Stimulated activated CD4-positive, alpha-beta T cell treated with anti-CD3 and anti-CD28 coated beads, TNF-alpha, amount 100 ng/mL, for 1 hour (primary cell): ENCODE data around the gene MPC1L.
A peak's percentile ranks its signal among the peaks of the same experiment; 100 is the strongest.
"Not testable (repeated sequence)": the region's sequence is repeated elsewhere in the genome, so short reads cannot be mapped to it uniquely, and the experiment has no call there.

Experiments
- DNase-seq, 3 donors: peaks; one replicate each; pipeline ENCODE4 v3.0.0-alpha.2; 2020; ENCODE audit warnings: low read depth in 3 of 3, low spot score in 1 of 3

The MPC1L gene

GRCh38 chrX:40623139-40623536 lies at the start of gene MPC1L:
TSS of gene MPC1L (plus strand) at chrX:40623428. CDS start at chrX:40623566, 138 bp downstream.
- DNase-seq, result no peak

- no peak for DNase-seq
Measured at GRCh38 chrX:40573763-40574162, 49.5 kb upstream of the MPC1L start.

GRCh38 chrX:40575411-40575810 lies 47.8 kb upstream of the MPC1L start:
- DNase-seq, result not testable (repeated sequence)

GRCh38 chrX:40576291-40576690 lies 46.9 kb upstream of the MPC1L start:
- no peak for DNase-seq

GRCh38 chrX:40578039-40578695 lies 45.1 kb upstream of the MPC1L start:
- DNase-seq, result no peak

GRCh38 chrX:40579141-40579540 lies 44.1 kb upstream of the MPC1L start:
- no peak for DNase-seq

- DNase-seq, result no peak
Measured at GRCh38 chrX:40579900-40580536, 43.2 kb upstream of the MPC1L start.

- DNase-seq, result peak; percentile 64 to 75 (median 71)
Measured at GRCh38 chrX:40580537-40581335, 42.5 kb upstream of the MPC1L start, which contains the start of gene ATP6AP2. TSS of gene ATP6AP2 (plus strand) at chrX:40580970. CDS start at chrX:40581066, 96 bp downstream.

GRCh38 chrX:40581336-40581920 lies 41.8 kb upstream of the MPC1L start:
- DNase-seq, result no peak

GRCh38 chrX:40582178-40582577 lies 41.0 kb upstream of the MPC1L start:
- not testable (repeated sequence) for DNase-seq

- DNase-seq, result no peak
Measured at GRCh38 chrX:40582811-40583210, 40.4 kb upstream of the MPC1L start.

- DNase-seq, result not testable (repeated sequence)
Measured at GRCh38 chrX:40587623-40588022, 35.6 kb upstream of the MPC1L start.

- DNase-seq, result not testable (repeated sequence)
Measured at GRCh38 chrX:40589616-40590321, 33.5 kb upstream of the MPC1L start.

GRCh38 chrX:40603446-40603845 lies 19.8 kb upstream of the MPC1L start:
- no peak for DNase-seq

GRCh38 chrX:40607381-40607780 lies 15.8 kb upstream of the MPC1L start:
- no peak for DNase-seq

- DNase-seq, result no peak
Measured at GRCh38 chrX:40612511-40612910, 10.7 kb upstream of the MPC1L start.

GRCh38 chrX:40615976-40616375 lies 7.3 kb upstream of the MPC1L start:
- DNase-seq, result no peak

- no peak for DNase-seq
Measured at GRCh38 chrX:40617566-40617965, 5.7 kb upstream of the MPC1L start.

GRCh38 chrX:40622479-40623138 lies 619 bp upstream of the MPC1L start:
- no peak for DNase-seq

- no peak for DNase-seq
Measured at GRCh38 chrX:40623665-40624064, 437 bp downstream of the MPC1L start.
